GM18951 (cell line): ENCODE measurements around the gene DOC2A.

Experiments used
- POLR2A ChIP-seq: IDR thresholded peaks from 4 replicates; pipeline ENCODE4 v1.6.1; 2011; ENCODE audit warnings: mild to moderate bottlenecking; ENCODE audit not compliant: insufficient read length, insufficient read depth; ENCODE audit errors: extremely low read depth
- in situ Hi-C: fragments of 300-500 bp; cut with MboI; formaldehyde crosslinking; loops from one replicate; pipeline ENCODE4 v1.12.0; 2022; ENCODE audit warnings: low sequenced_read_pairs, mixed read lengths, inconsistent platforms; ENCODE audit not compliant: unreplicated experiment

DOC2A gene

GRCh38 chr16:29995911-29996765, 14.7 kb downstream of the DOC2A start, which contains the start of gene INO80E:
Gene INO80E (plus strand): TSS chr16:29996241. CDS start chr16:29996311, 70 bp downstream.
- TF ChIP-seq POLR2A, result peak; percentile 90
- in situ Hi-C loops, result no loop called here

- in situ Hi-C loops, result no loop called here
- TF ChIP-seq POLR2A, result peak; percentile 56
Observed at GRCh38 chr16:29995324-29995910, 15.4 kb downstream of the DOC2A start, which contains the start of gene HIRIP3. Gene HIRIP3 (minus strand): TSS chr16:29995617. CDS start chr16:29995605, 12 bp downstream.

- TF ChIP-seq POLR2A, result no peak
- in situ Hi-C loops, result no loop called here
Observed at GRCh38 chr16:29994600-29995323, 16.1 kb downstream of the DOC2A start.

GRCh38 chr16:29993903-29994599, 16.8 kb downstream of the DOC2A start:
- TF ChIP-seq POLR2A, result no peak

GRCh38 chr16:29993191-29993902, 17.5 kb downstream of the DOC2A start:
- no peak for TF ChIP-seq POLR2A
- in situ Hi-C loops, result no loop called here

More at GRCh38 chr16:29993903-29994599, 16.8 kb downstream of the DOC2A start:
- in situ Hi-C loops, result no loop called here

GRCh38 chr16:29992344-29992967, 18.4 kb downstream of the DOC2A start:
- in situ Hi-C loops, result no loop called here
- no peak for TF ChIP-seq POLR2A

GRCh38 chr16:29991571-29991904, 19.3 kb downstream of the DOC2A start:
- in situ Hi-C loops, result no loop called here
- no peak for TF ChIP-seq POLR2A

- in situ Hi-C loops, result no loop called here
- no peak for TF ChIP-seq POLR2A
Observed at GRCh38 chr16:29990883-29991570, 19.8 kb downstream of the DOC2A start.

GRCh38 chr16:29990034-29990433, 20.8 kb downstream of the DOC2A start:
- in situ Hi-C loops, result no loop called here

GRCh38 chr16:29989111-29989858, 21.5 kb downstream of the DOC2A start:
- TF ChIP-seq POLR2A, result no peak
- in situ Hi-C loops, result no loop called here

More at GRCh38 chr16:29990034-29990433, 20.8 kb downstream of the DOC2A start:
- no peak for TF ChIP-seq POLR2A

GRCh38 chr16:29988346-29989075, 22.3 kb downstream of the DOC2A start:
- in situ Hi-C loops, result no loop called here

More at GRCh38 chr16:29988346-29989075, 22.3 kb downstream of the DOC2A start:
- TF ChIP-seq POLR2A, result no peak
